AG04450 (cell line): ENCODE results near the gene MFAP2. TPM values are rescaled to one million over a fixed set of nuclear protein-coding genes. Genes with fewer than 3 reads are reported as not detected.

Source experiments
- CTCF ChIA-PET: fragments of 300-600, 350-600 bp; formaldehyde crosslinking; extraction: SDS; loops from one replicate; lab custom pipeline; 2022; ENCODE audit warnings: antibody characterized with exemption, inconsistent platforms; lab: Charles Lee
- POLR2A ChIA-PET: fragments of 350-600 bp; formaldehyde crosslinking; extraction: SDS; loops from one replicate; lab custom pipeline; 2021; ENCODE audit warnings: antibody characterized with exemption, inconsistent platforms; lab: Yijun Ruan, JAX
- DNase-seq: peaks from one replicate; pipeline ENCODE4 v3.0.0-alpha.2; 2011; ENCODE audit warnings: low read depth, low spot score
- H3K27ac ChIP-seq: one replicate; pipeline ENCODE4 v1.5.1; 2012; ENCODE audit warnings: low read depth, low read length, control low read depth
- H3K27me3 ChIP-seq: one replicate; pipeline ENCODE4 v1.6.0; 2012; ENCODE audit warnings: low read length; ENCODE audit not compliant: control insufficient read depth, insufficient read depth
- H3K4me3 ChIP-seq: 2 replicates; pipeline ENCODE4 v1.5.1; 2011; ENCODE audit warnings: mild to moderate bottlenecking, low read depth, low read length, control low read depth
- H3K9me3 ChIP-seq: 2 replicates; pipeline ENCODE4 v1.5.1; 2012; ENCODE audit warnings: low read length; ENCODE audit not compliant: control insufficient read depth, insufficient read depth
- CTCF ChIP-seq: IDR thresholded peaks from 2 replicates; pipeline ENCODE4 v1.5.1; 2011; ENCODE audit warnings: low read depth, low read length, control low read depth, inconsistent platforms
- polyA plus RNA-seq: library from polyadenylated mRNA; depleted of rRNA; stranded (reverse); fragments of >200 nt; gene quantifications from 2 replicates; pipeline ENCODE4 v1.2.3, GENCODE V29; 2011

MFAP2 gene
- polyA plus RNA-seq, 1 experiment: 30.9 TPM

GRCh38 chr1:17013491-17014320 is 33.3 kb upstream of the MFAP2 start:
- CTCF ChIA-PET: interaction anchor here (1.4 to 1.8 kb wide), 2 partner anchors 53 to 62 kb away, joined by 3 to 7 read pairs; no protein-coding TSS in a partner anchor
- no peak overlapping the region for H3K27ac ChIP-seq
- H3K9me3 ChIP-seq: no peaks in the 10 kb centered on the region; the same call in 1 of the 2 replicates
- no peak for DNase-seq
- H3K4me3 ChIP-seq: no peak overlapping the region
- POLR2A ChIA-PET: no interaction called here
- no peaks in the 10 kb centered on the region for H3K27me3 ChIP-seq
- TF ChIP-seq CTCF: no peak

GRCh38 chr1:17012775-17013490 is 32.5 kb upstream of the MFAP2 start:
- CTCF ChIA-PET: interaction anchor here (1.4 to 1.8 kb wide), 2 partner anchors 52 to 61 kb away, joined by 3 to 7 read pairs; no protein-coding TSS in a partner anchor
- no peak for TF ChIP-seq CTCF
- H3K27ac ChIP-seq: no peak overlapping the region
- DNase-seq: no peak
- no peak overlapping the region for H3K4me3 ChIP-seq
- no peaks in the 10 kb centered on the region; the same call in 1 of the 2 replicates for H3K9me3 ChIP-seq
- POLR2A ChIA-PET: interaction anchor here (0.5 kb wide), 1 partner anchor 392 kb away, joined by 6 read pairs; no protein-coding TSS in a partner anchor
- H3K27me3 ChIP-seq: no peaks in the 10 kb centered on the region

- ChIA-PET CTCF (no interaction called here), POLR2A (no interaction called here)
- Histone ChIP-seq H3K27me3 (no peaks in the 10 kb centered on the region), H3K4me3 (peak within 1 kb of the TSS; percentile 70), H3K27ac (no peak within 1 kb of the TSS), H3K9me3 (no peaks in the 10 kb centered on the region; the same call in 1 of the 2 replicates)
- DNase-seq: no peak
- TF ChIP-seq CTCF: no peak
Measured at GRCh38 chr1:17011439-17012307, 31.3 kb upstream of the MFAP2 start, which contains the start of gene ATP13A2. Gene ATP13A2, minus strand, starts transcription at chr1:17011928. Its CDS starts 190 bp downstream, at chr1:17011738.

- H3K27me3 ChIP-seq: no peaks in the 10 kb centered on the region
- no peak overlapping the region for H3K27ac ChIP-seq
- H3K9me3 ChIP-seq: no peaks in the 10 kb centered on the region; the same call in 1 of the 2 replicates
- CTCF ChIA-PET: interaction anchor here (1.0 to 1.8 kb wide), 2 partner anchors 35 to 59 kb away, joined by 4 to 6 read pairs; no protein-coding TSS in a partner anchor
- TF ChIP-seq CTCF: no peak
- no peak for DNase-seq
- POLR2A ChIA-PET: no interaction called here
- H3K4me3 ChIP-seq: peak overlapping the region; percentile 70
Measured at GRCh38 chr1:17011092-17011438, 30.6 kb upstream of the MFAP2 start.
